ENCODE measurements around the gene CELF1.

GRCh38 chr11:47509077-47509536 lies 43.8 kb downstream of the CELF1 start:
- TF ChIP-seq CTCF (IDR thresholded peaks at IDR 0.05) (no peak), POLR2A (IDR thresholded peaks at IDR 0.05) (no peak)
